IMR-90 (cell line): ENCODE measurements around the gene SPATA24. TPM values are rescaled to one million over a fixed set of nuclear protein-coding genes. Genes with fewer than 3 reads are reported as not detected.

Source experiments
- ATAC-seq: fragments of 200-7000 bp; cut with Tn5 transposase; 2 replicates; pipeline ENCODE4 v1.9.1; 2020; ENCODE audit warnings: low read depth, mild to moderate bottlenecking, moderate library complexity
- BruUV-seq: library from RNA; stranded (reverse); fragments of 400-500 nt; replicated peaks from 2 replicates; lab custom pipeline; 2021; lab: Mats Ljungman, UMichigan
- CTCF ChIA-PET: fragments of 300-600 bp; formaldehyde crosslinking; extraction: SDS; loops from one replicate; lab custom pipeline; 2021; ENCODE audit warnings: antibody characterized with exemption; lab: Yijun Ruan, JAX
- POLR2A ChIA-PET: fragments of 300-600 bp; sonication (Branson Sonifier 250); formaldehyde crosslinking; loops from one replicate; lab custom pipeline; 2022; ENCODE audit warnings: antibody characterized with exemption; ENCODE audit not compliant: unreplicated experiment; lab: Charles Lee
- DNase-seq: peaks from one replicate; pipeline ENCODE4 v3.0.0; 2013
- H2AFZ ChIP-seq: replicated peaks from 2 replicates; pipeline ENCODE3; 2013; ENCODE audit warnings: low read length, mild to moderate bottlenecking; ENCODE audit not compliant: poor library complexity
- H2AK5ac ChIP-seq: 2 replicates; pipeline ENCODE4 v1.6.1; 2013; ENCODE audit warnings: low read depth, low read length, inconsistent platforms
- H2AK9ac ChIP-seq: replicated peaks from 2 replicates; pipeline ENCODE3; 2013; ENCODE audit warnings: mild to moderate bottlenecking, low read depth, low read length, moderate library complexity; ENCODE audit not compliant: poor library complexity
- H2BK120ac ChIP-seq: 2 replicates; pipeline ENCODE4 v1.6.1; 2013; ENCODE audit warnings: low read depth, low read length, inconsistent platforms
- H2BK15ac ChIP-seq: 3 replicates; pipeline ENCODE4 v1.6.1; 2013; ENCODE audit warnings: low read depth, low read length, inconsistent platforms
- H2BK20ac ChIP-seq: 2 replicates; pipeline ENCODE4 v1.6.1; 2013; ENCODE audit warnings: low read depth, mild to moderate bottlenecking, inconsistent platforms, low read length, moderate library complexity
- H2BK5ac ChIP-seq: 2 replicates; pipeline ENCODE4 v1.6.1; 2013; ENCODE audit warnings: mild to moderate bottlenecking, low read depth, low read length, inconsistent platforms; ENCODE audit not compliant: poor library complexity, severe bottlenecking
- H3K14ac ChIP-seq: replicated peaks from 2 replicates; pipeline ENCODE4 v1.6.1; 2013; ENCODE audit warnings: low read depth, low read length, inconsistent platforms
- H3K18ac ChIP-seq: 2 replicates; pipeline ENCODE4 v1.6.1; 2013; ENCODE audit warnings: low read depth, low read length, control low read depth
- H3K23ac ChIP-seq: 2 replicates; pipeline ENCODE4 v1.6.1; 2013; ENCODE audit warnings: low read depth, low read length, inconsistent platforms
- H3K27ac ChIP-seq: 2 replicates; pipeline ENCODE4 v1.5.1; 2013; ENCODE audit warnings: mild to moderate bottlenecking, control low read depth, low read length; ENCODE audit not compliant: insufficient read depth
- H3K27me3 ChIP-seq: 2 replicates; pipeline ENCODE4 v1.6.1; 2013; ENCODE audit warnings: low read length; ENCODE audit not compliant: control insufficient read depth, insufficient read depth
- H3K36me3 ChIP-seq: 2 replicates; pipeline ENCODE4 v1.6.1; 2013; ENCODE audit warnings: low read length, mixed read lengths; ENCODE audit not compliant: control insufficient read depth, insufficient read depth
- H3K4ac ChIP-seq: 2 replicates; pipeline ENCODE4 v1.6.1; 2013; ENCODE audit warnings: low read depth, low read length, inconsistent platforms
- H3K4me1 ChIP-seq: 2 replicates; pipeline ENCODE4 v1.6.1; 2013; ENCODE audit warnings: low read length, mixed read lengths; ENCODE audit not compliant: control insufficient read depth, insufficient read depth
- H3K4me2 ChIP-seq: 2 replicates; pipeline ENCODE4 v1.6.1; 2013; ENCODE audit warnings: low read depth, mild to moderate bottlenecking, control low read depth, low read length, moderate library complexity
- H3K4me3 ChIP-seq: 2 replicates; pipeline ENCODE4 v1.5.1; 2013; ENCODE audit warnings: low read depth, mild to moderate bottlenecking, control low read depth, low read length, moderate library complexity; ENCODE audit not compliant: insufficient read depth
- H3K56ac ChIP-seq: 2 replicates; pipeline ENCODE4 v1.6.1; 2013; ENCODE audit warnings: low read length, inconsistent platforms; ENCODE audit not compliant: insufficient read depth; ENCODE audit errors: extremely low read depth
- H3K79me1 ChIP-seq, 2 experiments: 2 replicates each; pipeline ENCODE4 v1.6.1; 2013; ENCODE audit warnings: low read length in 2 of 2, inconsistent platforms in 1 of 2, low read depth in 1 of 2
- H3K9ac ChIP-seq: 2 replicates; pipeline ENCODE4 v1.6.1; 2013; ENCODE audit warnings: low read depth, low read length, control low read depth
- H3K9me1 ChIP-seq: 2 replicates; pipeline ENCODE4 v1.6.1; 2013; ENCODE audit warnings: low read length, inconsistent platforms; ENCODE audit not compliant: insufficient read depth
- H3K9me3 ChIP-seq: 2 replicates; pipeline ENCODE4 v1.6.1; 2013; ENCODE audit warnings: low read length; ENCODE audit not compliant: control insufficient read depth, insufficient read depth
- H4K20me1 ChIP-seq: 2 replicates; pipeline ENCODE4 v1.6.1; 2013; ENCODE audit warnings: low read length, inconsistent platforms; ENCODE audit not compliant: insufficient read depth
- H4K5ac ChIP-seq: 2 replicates; pipeline ENCODE4 v1.6.1; 2013; ENCODE audit warnings: mild to moderate bottlenecking, low read depth, low read length, control low read depth
- H4K8ac ChIP-seq, 2 experiments: 2 replicates each; pipeline ENCODE4 v1.6.1; 2013; ENCODE audit warnings: low read depth in 2 of 2, low read length in 2 of 2, control low read depth in 1 of 2, inconsistent platforms in 1 of 2
- H4K91ac ChIP-seq: 2 replicates; pipeline ENCODE4 v1.6.1; 2013; ENCODE audit warnings: low read depth, low read length, inconsistent platforms; ENCODE audit not compliant: insufficient read depth
- BHLHE40 ChIP-seq: fragments of 150-350 bp; IDR thresholded peaks from 2 replicates; pipeline ENCODE4 v1.6.1; 2016; ENCODE audit warnings: mild to moderate bottlenecking, low read depth, low read length
- FOS ChIP-seq: fragments of 150-350 bp; IDR thresholded peaks from 2 replicates; pipeline ENCODE4 v1.6.1; 2016; ENCODE audit warnings: low read depth, low read length
- MAFK ChIP-seq: IDR thresholded peaks from 2 replicates; pipeline ENCODE4 v1.6.1; 2012; ENCODE audit warnings: low read depth, low read length, improper control_type of control experiment
- MAZ ChIP-seq: IDR thresholded peaks from 2 replicates; pipeline ENCODE4 v1.6.1; 2012; ENCODE audit warnings: low read depth, mild to moderate bottlenecking, low read length, improper control_type of control experiment, moderate library complexity, borderline replicate concordance
- MXI1 ChIP-seq: IDR thresholded peaks from 2 replicates; pipeline ENCODE4 v1.6.1; 2012; ENCODE audit warnings: low read depth, mild to moderate bottlenecking, low read length, moderate library complexity, borderline replicate concordance
- RCOR1 ChIP-seq: IDR thresholded peaks from 2 replicates; pipeline ENCODE4 v1.6.1; 2012; ENCODE audit warnings: mild to moderate bottlenecking, low read length, improper control_type of control experiment; ENCODE audit not compliant: insufficient replicate concordance
- RFX5 ChIP-seq: IDR thresholded peaks from 2 replicates; pipeline ENCODE4 v1.8.0; 2012; ENCODE audit warnings: low read depth, mild to moderate bottlenecking, low read length, moderate library complexity
- WGBS, 2 experiments: methylation state at CpG; one replicate each; pipeline versions ENCODE4 v1.1.5 to v1.1.7; 2013; ENCODE audit warnings: missing lambda C conversion rate in 2 of 2; ENCODE audit not compliant: insufficient read length in 1 of 2; ENCODE audit errors: extremely low coverage in 2 of 2; 5-methylcytosine and 5-hydroxymethylcytosine counted together
- dilution Hi-C: fragments of 300-500 bp; cut with HindIII; formaldehyde crosslinking; loops from one replicate; pipeline ENCODE4 v1.14.3; 2018; ENCODE audit warnings: low sequenced_read_pairs; ENCODE audit not compliant: unreplicated experiment
- in situ Hi-C: fragments of 300-500 bp; cut with MboI; formaldehyde crosslinking; loops from 3 replicates; pipeline ENCODE4 v1.14.3; 2019; ENCODE audit warnings: low sequenced_read_pairs, inconsistent platforms, mixed read lengths
- intact Hi-C: fragments of 100-400 bp; cut with micrococcal nuclease; formaldehyde crosslinking; loops from 2 replicates; pipeline ENCODE4 v1.10.0; 2022
- polyA plus RNA-seq, 3 experiments: library from polyadenylated mRNA; depleted of rRNA; stranded (reverse); fragments of >200 nt; gene quantifications; 2 replicates each; pipeline ENCODE4 v1.2.3, GENCODE V29; 2012; ENCODE audit warnings: low replicate concordance in 1 of 3
- total RNA-seq: library from RNA; depleted of rRNA; stranded (reverse); fragments of >200 nt; gene quantifications from 2 replicates; pipeline ENCODE4 v1.2.3, GENCODE V29; 2012
- TF ChIP-seq, protein P1 (sequence below): conservative IDR thresholded peaks from 2 replicates; pipeline ENCODE4 v1.5.1; 2012; ENCODE audit warnings: mild to moderate bottlenecking, low read depth, low read length, improper control_type of control experiment
- TF ChIP-seq, protein P2 (sequence below): fragments of 150-350 bp; IDR thresholded peaks from 2 replicates; pipeline ENCODE4 v1.6.1; 2016; ENCODE audit warnings: low read depth, mild to moderate bottlenecking, low read length, moderate library complexity, borderline replicate concordance

The SPATA24 gene
- total and polyA plus RNA-seq, 2 of the 4 experiments (the other 2 are of a cell fraction), result 4.1 to 4.3 TPM

- Histone ChIP-seq H3K18ac (no peak overlapping the region), H2BK120ac (no peak overlapping the region), H3K9ac (no peak overlapping the region), H4K5ac (no peak overlapping the region), H3K9me1 (0 out of 2 replicates have a peak, but pooled peaks cover 1% of the 10 kb centered on the region), H3K4me2 (no peak overlapping the region), H3K79me1 (no peaks in the 10 kb centered on the region; a peak in 1 of 4 replicates), H2BK15ac (no peak overlapping the region), H2BK5ac (no peak overlapping the region), H2BK20ac (no peak overlapping the region), H4K20me1 (no peaks in the 10 kb centered on the region), H4K91ac (no peak overlapping the region), H3K27ac (no peak overlapping the region), H3K27me3 (no peaks in the 10 kb centered on the region), H4K8ac (no peak overlapping the region), H3K9me3 (no peaks in the 10 kb centered on the region), H2AK5ac (no peak overlapping the region), H2AFZ (no peak overlapping the region), H3K14ac (no peak overlapping the region), H2AK9ac (no peak overlapping the region), H3K23ac (no peak overlapping the region), H3K56ac (no peak overlapping the region), H3K4me1 (no peaks in the 10 kb centered on the region), H3K36me3 (peaks cover 10% of the 10 kb centered on the region), H3K4ac (no peak overlapping the region), H3K4me3 (no peak overlapping the region)
- no TSS peak for BruUV-seq
- in situ Hi-C loops, result no loop called here
- intact Hi-C loops, result no loop called here
- dilution Hi-C loops, result no loop called here
- TF ChIP-seq MAFK (no peak), MXI1 (no peak), FOS (no peak), BHLHE40 (no peak), RCOR1 (no peak), RFX5 (no peak), MAZ (no peak)
- TF ChIP-seq, protein P1, sequence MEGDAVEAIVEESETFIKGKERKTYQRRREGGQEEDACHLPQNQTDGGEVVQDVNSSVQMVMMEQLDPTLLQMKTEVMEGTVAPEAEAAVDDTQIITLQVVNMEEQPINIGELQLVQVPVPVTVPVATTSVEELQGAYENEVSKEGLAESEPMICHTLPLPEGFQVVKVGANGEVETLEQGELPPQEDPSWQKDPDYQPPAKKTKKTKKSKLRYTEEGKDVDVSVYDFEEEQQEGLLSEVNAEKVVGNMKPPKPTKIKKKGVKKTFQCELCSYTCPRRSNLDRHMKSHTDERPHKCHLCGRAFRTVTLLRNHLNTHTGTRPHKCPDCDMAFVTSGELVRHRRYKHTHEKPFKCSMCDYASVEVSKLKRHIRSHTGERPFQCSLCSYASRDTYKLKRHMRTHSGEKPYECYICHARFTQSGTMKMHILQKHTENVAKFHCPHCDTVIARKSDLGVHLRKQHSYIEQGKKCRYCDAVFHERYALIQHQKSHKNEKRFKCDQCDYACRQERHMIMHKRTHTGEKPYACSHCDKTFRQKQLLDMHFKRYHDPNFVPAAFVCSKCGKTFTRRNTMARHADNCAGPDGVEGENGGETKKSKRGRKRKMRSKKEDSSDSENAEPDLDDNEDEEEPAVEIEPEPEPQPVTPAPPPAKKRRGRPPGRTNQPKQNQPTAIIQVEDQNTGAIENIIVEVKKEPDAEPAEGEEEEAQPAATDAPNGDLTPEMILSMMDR, result no peak
- TF ChIP-seq, protein P2, sequence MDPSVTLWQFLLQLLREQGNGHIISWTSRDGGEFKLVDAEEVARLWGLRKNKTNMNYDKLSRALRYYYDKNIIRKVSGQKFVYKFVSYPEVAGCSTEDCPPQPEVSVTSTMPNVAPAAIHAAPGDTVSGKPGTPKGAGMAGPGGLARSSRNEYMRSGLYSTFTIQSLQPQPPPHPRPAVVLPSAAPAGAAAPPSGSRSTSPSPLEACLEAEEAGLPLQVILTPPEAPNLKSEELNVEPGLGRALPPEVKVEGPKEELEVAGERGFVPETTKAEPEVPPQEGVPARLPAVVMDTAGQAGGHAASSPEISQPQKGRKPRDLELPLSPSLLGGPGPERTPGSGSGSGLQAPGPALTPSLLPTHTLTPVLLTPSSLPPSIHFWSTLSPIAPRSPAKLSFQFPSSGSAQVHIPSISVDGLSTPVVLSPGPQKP, result no peak
- no peak for ATAC-seq
- DNase-seq, result peak; percentile 28
- WGBS, 2 experiments, result no CpG with 5 or more reads among the region's 1 CpG
- CTCF ChIA-PET, result no interaction called here
- POLR2A ChIA-PET, result no interaction called here
These were observed 27.8 kb upstream of the SPATA24 start for GRCh38 chr5:139431706-139432105.
